ENCODE measurements around the gene TYMP.

- TF ChIP-seq, protein P1, sequence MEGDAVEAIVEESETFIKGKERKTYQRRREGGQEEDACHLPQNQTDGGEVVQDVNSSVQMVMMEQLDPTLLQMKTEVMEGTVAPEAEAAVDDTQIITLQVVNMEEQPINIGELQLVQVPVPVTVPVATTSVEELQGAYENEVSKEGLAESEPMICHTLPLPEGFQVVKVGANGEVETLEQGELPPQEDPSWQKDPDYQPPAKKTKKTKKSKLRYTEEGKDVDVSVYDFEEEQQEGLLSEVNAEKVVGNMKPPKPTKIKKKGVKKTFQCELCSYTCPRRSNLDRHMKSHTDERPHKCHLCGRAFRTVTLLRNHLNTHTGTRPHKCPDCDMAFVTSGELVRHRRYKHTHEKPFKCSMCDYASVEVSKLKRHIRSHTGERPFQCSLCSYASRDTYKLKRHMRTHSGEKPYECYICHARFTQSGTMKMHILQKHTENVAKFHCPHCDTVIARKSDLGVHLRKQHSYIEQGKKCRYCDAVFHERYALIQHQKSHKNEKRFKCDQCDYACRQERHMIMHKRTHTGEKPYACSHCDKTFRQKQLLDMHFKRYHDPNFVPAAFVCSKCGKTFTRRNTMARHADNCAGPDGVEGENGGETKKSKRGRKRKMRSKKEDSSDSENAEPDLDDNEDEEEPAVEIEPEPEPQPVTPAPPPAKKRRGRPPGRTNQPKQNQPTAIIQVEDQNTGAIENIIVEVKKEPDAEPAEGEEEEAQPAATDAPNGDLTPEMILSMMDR (IDR thresholded peaks at IDR 0.05), result no peak
- TF ChIP-seq POLR2A (IDR thresholded peaks at IDR 0.05), result no peak
Observed at GRCh38 chr22:50575426-50575941, 45.7 kb upstream of the TYMP start.

Data from testis (tissue), 2 donors.